Measurements from ENCODE around the gene ITPKC. TPM values are rescaled to one million over a fixed set of nuclear protein-coding genes. Genes with fewer than 3 reads are reported as not detected.

The ITPKC gene
- total and polyA plus RNA-seq, 9 of the 15 experiments (the other 6 are each of a cell fraction or from before 2014, with no cell fraction given) = 0.08 to 9.3 (median 5.8) TPM

GRCh38 chr19:40691421-40692211 lies 25.3 kb upstream of the ITPKC start (continued):
- TF ChIP-seq SPI1 (IDR thresholded peaks at IDR 0.05; ENCODE audit: borderline replicate concordance, low read depth, low read length) (no peak), CTBP1 (IDR thresholded peaks at IDR 0.05; ENCODE audit: borderline replicate concordance) (no peak), E2F1 (CRISPR knock-in tag; IDR thresholded peaks at IDR 0.05) (no peak), ETV5 (CRISPR knock-in tag; IDR thresholded peaks at IDR 0.05; ENCODE audit: low read depth) (no peak), BCLAF1 (IDR thresholded peaks at IDR 0.05; ENCODE audit: borderline replicate concordance in 1 of 2, control insufficient read depth in 1 of 2, low read depth in 2 of 2, low read length in 1 of 2) (no peak), ZNF696 (CRISPR knock-in tag; conservative IDR thresholded peaks at IDR 0.05) (no peak), ILF3 (IDR thresholded peaks at IDR 0.05; ENCODE audit: borderline replicate concordance) (no peak), CEBPG (CRISPR knock-in tag; IDR thresholded peaks at IDR 0.05) (no peak), CEBPG (tag; conservative IDR thresholded peaks at IDR 0.05 in 1 of 2, IDR thresholded peaks at IDR 0.05 in 1 of 2) (no peak), ZBTB8A (IDR thresholded peaks at IDR 0.05; ENCODE audit: partially characterized antibody) (no peak), ZNF75A (CRISPR knock-in tag; IDR thresholded peaks at IDR 0.05) (no peak), KLF13 (tag; IDR thresholded peaks at IDR 0.05; ENCODE audit: borderline replicate concordance, low read depth) (no peak), EP300 (IDR thresholded peaks at IDR 0.05; ENCODE audit: low read length) (no peak), KLF10 (CRISPR knock-in tag; IDR thresholded peaks at IDR 0.05) (no peak), RFX5 (IDR thresholded peaks at IDR 0.05; ENCODE audit: low read depth, low read length) (no peak), LARP7 (IDR thresholded peaks at IDR 0.05) (no peak), RBM39 (optimal IDR thresholded peaks at IDR 0.05; ENCODE audit: low read depth, low read length) (no peak), NR3C1 (CRISPR knock-in tag; IDR thresholded peaks at IDR 0.05) (0 out of 2 replicates have a peak, but pooled peaks have one; percentile 11), THRA (IDR thresholded peaks at IDR 0.05) (no peak), RBM25 (IDR thresholded peaks at IDR 0.05; ENCODE audit: low read depth, low read length, severe bottlenecking) (no peak), RNF2 (IDR thresholded peaks at IDR 0.05) (no peak)
